CD4-positive, alpha-beta T cell treated with Interleukin-12 subunit alpha and Interleukin-12 subunit beta, for 1 hour (primary cell): Measurements from ENCODE around the gene STIM1.
"Not testable (repeated sequence)": the region's sequence is repeated elsewhere in the genome, so short reads cannot be mapped to it uniquely, and the experiment has no call there.

Source experiments
- DNase-seq: peaks from one replicate; pipeline ENCODE4 v3.0.0-alpha.2; 2020

Gene STIM1

GRCh38 chr11:3854977-3855807, at the start of gene STIM1:
Gene STIM1, plus strand, starts transcription at chr11:3855664. Its CDS starts 607 bp downstream, at chr11:3856271.
- DNase-seq = peak; percentile 98

GRCh38 chr11:3807909-3808860, 47.3 kb upstream of the STIM1 start, which contains the start of gene PGAP2:
Gene PGAP2, plus strand, starts transcription at chr11:3808560. Its CDS starts 2,700 bp downstream, at chr11:3811260.
- DNase-seq = peak; percentile 63

GRCh38 chr11:3808861-3809623, 46.4 kb upstream of the STIM1 start:
- DNase-seq = peak; percentile 68

GRCh38 chr11:3809624-3809928, 45.9 kb upstream of the STIM1 start:
- no peak for DNase-seq

- no peak for DNase-seq
Observed at GRCh38 chr11:3810446-3810845, 45.0 kb upstream of the STIM1 start.

GRCh38 chr11:3810951-3811350, 44.5 kb upstream of the STIM1 start:
- no peak for DNase-seq

- DNase-seq = not testable (repeated sequence)
Observed at GRCh38 chr11:3814832-3815231, 40.6 kb upstream of the STIM1 start.

GRCh38 chr11:3815845-3816244, 39.6 kb upstream of the STIM1 start:
- DNase-seq = no peak

- DNase-seq = no peak
Observed at GRCh38 chr11:3816673-3817072, 38.8 kb upstream of the STIM1 start.

GRCh38 chr11:3817181-3817800, 38.2 kb upstream of the STIM1 start:
- DNase-seq = no peak

GRCh38 chr11:3820971-3821370, 34.5 kb upstream of the STIM1 start:
- DNase-seq = no peak

- DNase-seq = no peak
Observed at GRCh38 chr11:3822312-3822711, 33.2 kb upstream of the STIM1 start.

GRCh38 chr11:3823303-3823702, 32.2 kb upstream of the STIM1 start:
- DNase-seq = no peak

- DNase-seq = no peak
Observed at GRCh38 chr11:3823762-3824506, 31.5 kb upstream of the STIM1 start.

GRCh38 chr11:3824714-3825472, 30.6 kb upstream of the STIM1 start:
- DNase-seq = peak; percentile 86

- DNase-seq = no peak
Observed at GRCh38 chr11:3825473-3826154, 29.9 kb upstream of the STIM1 start.

GRCh38 chr11:3826721-3827120, 28.7 kb upstream of the STIM1 start:
- no peak for DNase-seq

- no peak for DNase-seq
Observed at GRCh38 chr11:3827434-3828186, 27.9 kb upstream of the STIM1 start.

GRCh38 chr11:3830088-3830487, 25.4 kb upstream of the STIM1 start:
- DNase-seq = no peak

GRCh38 chr11:3830730-3831129, 24.7 kb upstream of the STIM1 start:
- DNase-seq = no peak
